ENCODE data around the gene RCBTB1.
"Not testable (repeated sequence)": the region's sequence is repeated elsewhere in the genome, so short reads cannot be mapped to it uniquely, and the experiment has no call there.

RCBTB1 gene

DNA sequence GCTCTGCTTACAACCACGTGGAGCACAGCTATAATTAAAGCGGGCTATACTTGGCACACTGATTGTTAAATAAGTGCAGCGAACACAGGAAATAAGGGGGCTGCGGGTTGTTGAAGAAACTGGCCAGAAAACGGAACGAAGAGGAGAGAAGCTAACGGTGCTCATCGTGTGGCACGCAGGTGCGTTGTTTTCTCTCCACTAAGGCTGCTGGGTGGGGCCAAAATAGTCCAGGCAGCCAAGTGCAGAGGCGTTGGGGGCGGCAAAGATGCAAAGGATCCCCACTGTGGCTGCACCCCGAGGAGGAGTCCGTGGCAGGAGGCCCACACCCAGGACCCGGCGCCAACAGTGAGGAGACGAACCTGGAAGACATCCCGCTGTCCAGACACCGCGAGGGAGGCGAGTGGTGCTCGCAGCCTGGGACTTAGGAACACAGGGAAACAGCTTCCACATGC lies 34.8 kb upstream of the RCBTB1 start:
- Histone ChIP-seq H3K27ac (ENCODE audit: low read length) (no peak overlapping the region), H3K4me3 (ENCODE audit: low read length) (no peak overlapping the region), H3K4me1 (ENCODE audit: insufficient read depth, low read length) (no peaks in the 10 kb centered on the region), H3K27me3 (ENCODE audit: insufficient read depth, low read length) (no peaks in the 10 kb centered on the region), H3K9me3 (ENCODE audit: insufficient read depth, low read depth, low read length) (no peaks in the 10 kb centered on the region), H3K9ac (ENCODE audit: low read depth, low read length) (no peak overlapping the region), H3K36me3 (ENCODE audit: insufficient read depth, low read depth, low read length) (no peaks in the 10 kb centered on the region)

DNA sequence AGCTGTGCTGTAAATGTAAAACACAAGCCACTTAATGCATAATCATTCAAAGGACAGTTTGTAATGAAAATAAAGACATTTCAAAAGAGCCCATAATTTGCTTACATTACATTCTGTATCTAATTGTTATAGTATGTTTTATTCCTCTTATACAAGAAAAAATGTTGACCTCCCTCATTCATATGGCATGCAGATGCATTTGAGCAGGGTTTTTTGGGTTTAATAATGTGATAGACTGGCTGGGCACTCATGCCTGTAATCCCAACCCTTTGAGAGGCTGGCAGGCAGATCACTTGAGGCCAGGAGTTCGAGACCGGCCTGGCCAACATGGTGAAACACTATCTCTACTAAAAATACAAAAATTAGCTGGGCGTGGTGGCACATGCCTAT lies 31.3 kb upstream of the RCBTB1 start:
- H3K27ac ChIP-seq (ENCODE audit: low read length), result no peak overlapping the region

DNA sequence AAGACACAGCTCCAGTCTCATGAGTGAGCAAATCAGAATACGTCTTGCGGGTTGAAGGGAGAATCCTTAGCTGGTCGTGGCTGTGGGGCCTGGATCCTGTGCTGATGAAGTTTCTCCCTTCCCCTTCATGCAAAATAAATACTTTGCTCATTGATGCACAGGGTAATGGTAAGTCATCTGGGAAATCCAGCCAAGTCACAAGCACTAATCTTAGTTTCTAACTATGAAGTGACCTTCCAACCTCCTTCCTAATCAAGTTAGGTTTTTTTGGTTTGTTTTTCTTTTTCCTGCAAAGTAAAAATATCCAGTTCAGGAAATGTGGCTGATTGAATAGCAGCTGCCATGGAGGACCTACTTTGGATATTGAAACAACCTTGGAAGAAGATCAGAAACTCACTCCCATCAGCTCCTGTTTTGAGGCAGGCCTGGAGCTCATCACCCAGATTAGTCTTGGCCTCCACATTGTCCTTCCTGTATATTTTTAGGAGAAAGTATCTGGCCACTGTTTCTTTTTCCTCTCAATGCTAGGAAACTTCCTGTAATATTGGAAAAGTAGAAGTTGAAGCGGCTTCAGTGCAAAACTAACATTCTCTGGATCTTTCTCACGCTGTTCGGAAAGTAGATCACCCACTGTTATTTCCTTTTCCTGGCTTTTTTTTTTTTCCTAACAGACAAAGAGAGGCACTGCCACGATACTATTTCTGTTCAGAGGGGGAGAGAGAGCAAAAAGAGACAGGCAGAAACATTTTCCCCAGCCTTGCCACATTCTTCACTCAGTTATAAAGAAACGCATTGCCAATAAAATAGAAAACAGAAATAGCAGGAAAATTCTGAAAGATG lies 30.7 kb upstream of the RCBTB1 start:
- H3K36me3 ChIP-seq (ENCODE audit: insufficient read depth, low read depth, low read length), result no peaks in the 10 kb centered on the region
- no peaks in the 10 kb centered on the region for H3K9me3 ChIP-seq (ENCODE audit: insufficient read depth, low read depth, low read length)
- H3K27me3 ChIP-seq (ENCODE audit: insufficient read depth, low read length), result no peaks in the 10 kb centered on the region
- no peaks in the 10 kb centered on the region for H3K4me1 ChIP-seq (ENCODE audit: insufficient read depth, low read length)
- H3K27ac ChIP-seq (ENCODE audit: low read length), result no peak overlapping the region
- no peak overlapping the region for H3K9ac ChIP-seq (ENCODE audit: low read depth, low read length)
- no peak overlapping the region for H3K4me3 ChIP-seq (ENCODE audit: low read length)

More for the DNA sequence above, 31.3 kb upstream of the RCBTB1 start:
- no peak overlapping the region for H3K4me3 ChIP-seq (ENCODE audit: low read length)
- no peaks in the 10 kb centered on the region for H3K4me1 ChIP-seq (ENCODE audit: insufficient read depth, low read length)
- H3K36me3 ChIP-seq (ENCODE audit: insufficient read depth, low read depth, low read length), result no peaks in the 10 kb centered on the region
- no peaks in the 10 kb centered on the region for H3K9me3 ChIP-seq (ENCODE audit: insufficient read depth, low read depth, low read length)
- H3K27me3 ChIP-seq (ENCODE audit: insufficient read depth, low read length), result no peaks in the 10 kb centered on the region
- H3K9ac ChIP-seq (ENCODE audit: low read depth, low read length), result no peak overlapping the region

DNA sequence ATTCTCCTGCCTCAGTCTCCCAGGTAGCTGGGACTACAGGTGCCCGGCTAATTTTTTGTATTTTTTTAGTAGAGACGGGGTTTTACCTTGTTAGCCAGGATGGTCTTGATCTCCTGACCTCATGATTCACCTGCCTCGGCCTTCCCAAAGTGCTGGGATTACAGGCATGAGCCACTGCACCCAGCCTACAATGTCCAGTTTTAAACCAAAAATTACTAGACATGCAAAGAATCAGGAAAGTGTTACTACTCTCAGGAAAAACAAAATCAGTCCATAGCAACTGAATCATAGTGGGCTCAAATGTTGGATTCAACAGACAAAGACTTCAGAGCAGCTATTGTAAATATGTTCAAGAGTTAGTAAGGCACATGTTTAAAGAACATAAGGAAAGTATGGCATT lies 26.7 kb upstream of the RCBTB1 start:
- not testable (repeated sequence) for H3K9me3 ChIP-seq (ENCODE audit: insufficient read depth, low read depth, low read length); H3K4me3 ChIP-seq (ENCODE audit: low read length); H3K4me1 ChIP-seq (ENCODE audit: insufficient read depth, low read length); H3K27ac ChIP-seq (ENCODE audit: low read length); H3K27me3 ChIP-seq (ENCODE audit: insufficient read depth, low read length); H3K9ac ChIP-seq (ENCODE audit: low read depth, low read length); H3K36me3 ChIP-seq (ENCODE audit: insufficient read depth, low read depth, low read length)

DNA sequence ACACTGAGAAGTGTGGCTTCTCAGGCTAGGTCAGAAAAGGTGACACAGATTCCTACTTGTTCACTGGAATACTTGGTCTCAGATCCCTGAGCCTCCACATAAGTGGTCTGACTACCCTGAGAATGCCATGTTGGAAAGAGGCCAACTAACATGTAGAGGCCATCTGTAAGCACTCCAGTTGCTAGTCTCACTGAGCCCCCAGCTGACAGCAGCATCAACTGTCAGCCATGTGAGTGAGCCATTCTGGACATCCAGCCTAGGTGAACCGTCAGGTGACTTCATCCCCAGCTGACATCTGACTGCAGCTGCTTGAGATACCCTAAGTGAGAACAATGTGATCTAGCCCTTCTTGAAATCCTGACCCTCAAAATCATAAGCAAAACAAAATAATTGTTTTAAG lies 24.8 kb upstream of the RCBTB1 start:
- no peak overlapping the region for H3K9ac ChIP-seq (ENCODE audit: low read depth, low read length)
- no peak overlapping the region for H3K27ac ChIP-seq (ENCODE audit: low read length)
- H3K27me3 ChIP-seq (ENCODE audit: insufficient read depth, low read length), result no peaks in the 10 kb centered on the region
- no peaks in the 10 kb centered on the region for H3K9me3 ChIP-seq (ENCODE audit: insufficient read depth, low read depth, low read length)
- H3K4me1 ChIP-seq (ENCODE audit: insufficient read depth, low read length), result no peaks in the 10 kb centered on the region
- H3K4me3 ChIP-seq (ENCODE audit: low read length), result no peak overlapping the region
- H3K36me3 ChIP-seq (ENCODE audit: insufficient read depth, low read depth, low read length), result no peaks in the 10 kb centered on the region

DNA sequence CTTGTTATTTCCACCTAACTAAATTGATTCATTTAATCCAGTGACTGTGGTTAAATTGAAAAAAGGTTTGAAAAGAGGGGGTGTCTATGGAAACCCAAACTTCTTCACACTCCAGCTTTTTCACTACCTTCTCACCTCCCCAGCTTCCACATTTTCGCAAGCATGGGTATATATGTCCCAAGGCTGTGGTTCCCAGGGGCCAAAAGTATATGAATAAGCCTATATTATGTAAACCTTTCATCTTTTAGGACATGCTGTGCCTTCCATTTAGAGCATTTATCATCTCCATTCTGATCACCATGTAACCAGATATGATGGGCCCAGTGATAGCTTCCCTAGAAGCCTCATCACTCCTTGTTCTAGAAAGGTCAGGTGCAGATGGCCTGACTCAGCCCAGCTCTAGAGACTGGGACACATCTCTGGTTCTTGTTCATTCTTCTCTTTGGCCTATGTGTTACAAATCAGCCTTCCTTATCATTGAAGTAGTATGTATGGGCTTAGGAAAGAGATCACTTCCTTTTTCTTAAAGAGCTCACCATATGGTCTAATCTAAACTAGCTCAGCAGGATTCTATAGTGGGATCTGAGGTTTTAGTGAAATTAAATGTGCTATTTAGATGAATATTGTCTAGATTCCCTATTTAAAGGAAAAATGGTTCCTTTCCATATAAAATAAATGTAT lies 23.4 kb upstream of the RCBTB1 start:
- no peaks in the 10 kb centered on the region for H3K4me1 ChIP-seq (ENCODE audit: insufficient read depth, low read length)
- H3K9me3 ChIP-seq (ENCODE audit: insufficient read depth, low read depth, low read length), result no peaks in the 10 kb centered on the region
- no peak overlapping the region for H3K9ac ChIP-seq (ENCODE audit: low read depth, low read length)
- no peak overlapping the region for H3K27ac ChIP-seq (ENCODE audit: low read length)
- H3K4me3 ChIP-seq (ENCODE audit: low read length), result no peak overlapping the region
- no peaks in the 10 kb centered on the region for H3K27me3 ChIP-seq (ENCODE audit: insufficient read depth, low read length)
- no peaks in the 10 kb centered on the region for H3K36me3 ChIP-seq (ENCODE audit: insufficient read depth, low read depth, low read length)

DNA sequence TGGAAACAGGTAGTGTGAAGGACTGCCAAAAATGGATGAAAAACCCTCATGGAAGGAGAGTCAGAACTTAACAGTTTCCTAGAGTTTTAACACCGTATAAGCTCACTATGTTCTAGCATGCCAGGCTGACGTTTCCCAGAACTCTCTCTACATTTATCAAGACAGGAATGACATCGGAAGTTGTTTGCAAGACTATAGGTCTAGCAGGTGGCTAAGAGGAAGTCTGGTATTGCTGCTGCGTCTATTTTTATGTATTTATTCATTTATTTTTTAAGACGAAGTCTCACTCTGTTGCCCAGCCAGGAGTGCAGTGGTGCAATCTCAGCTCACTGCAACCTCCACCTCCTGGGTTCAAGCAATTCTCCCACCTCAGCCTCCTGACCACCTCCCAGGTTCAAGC lies 22.4 kb upstream of the RCBTB1 start:
- no peaks in the 10 kb centered on the region for H3K4me1 ChIP-seq (ENCODE audit: insufficient read depth, low read length)
- no peak overlapping the region for H3K4me3 ChIP-seq (ENCODE audit: low read length)
- no peaks in the 10 kb centered on the region for H3K27me3 ChIP-seq (ENCODE audit: insufficient read depth, low read length)
- H3K36me3 ChIP-seq (ENCODE audit: insufficient read depth, low read depth, low read length), result no peaks in the 10 kb centered on the region
- H3K9me3 ChIP-seq (ENCODE audit: insufficient read depth, low read depth, low read length), result no peaks in the 10 kb centered on the region
- no peak overlapping the region for H3K9ac ChIP-seq (ENCODE audit: low read depth, low read length)
- no peak overlapping the region for H3K27ac ChIP-seq (ENCODE audit: low read length)

DNA sequence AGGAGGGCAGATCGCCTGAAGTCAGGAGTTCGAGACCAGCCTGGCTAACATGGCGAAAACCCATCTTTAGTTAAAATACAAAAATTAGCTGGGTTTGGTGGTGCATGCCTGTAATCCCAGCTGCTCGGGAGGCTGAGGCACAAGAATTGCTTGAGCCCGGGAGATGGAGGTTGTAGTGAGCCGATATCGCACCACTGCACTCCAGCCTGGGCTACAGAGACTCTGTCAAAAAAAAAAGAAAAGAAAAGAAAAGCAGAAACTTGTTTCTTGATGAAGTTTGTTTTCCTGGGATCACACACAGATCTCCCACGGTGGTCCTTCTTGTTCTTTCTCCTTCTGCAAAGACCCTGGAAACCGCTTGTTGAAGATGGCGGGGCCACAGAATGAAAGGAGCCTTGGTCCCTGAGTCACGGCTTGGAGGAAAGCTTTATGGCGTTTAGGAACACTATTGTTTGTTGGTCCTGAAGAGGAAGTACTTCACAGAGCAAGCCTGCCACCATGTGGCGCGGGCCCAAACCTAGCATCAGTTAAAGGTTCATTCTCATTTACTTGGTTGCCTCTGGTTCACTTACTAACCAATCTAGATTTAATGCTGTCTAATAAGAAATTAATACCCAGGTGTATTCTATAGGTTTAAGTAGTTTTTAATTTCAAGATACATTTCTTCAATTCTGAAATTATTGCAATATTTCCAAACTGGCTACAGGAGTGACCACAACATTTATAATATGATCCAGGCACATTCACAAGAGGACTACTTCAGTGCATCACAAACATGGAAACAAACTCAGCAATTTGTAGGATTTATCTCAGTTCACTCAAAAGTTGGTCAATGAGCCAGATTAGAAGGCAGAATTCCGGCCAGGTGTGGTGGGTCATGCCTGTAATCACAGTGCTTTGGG lies 21.6 kb upstream of the RCBTB1 start:
- Histone ChIP-seq H3K27ac (ENCODE audit: low read length) (no peak overlapping the region), H3K9me3 (ENCODE audit: insufficient read depth, low read depth, low read length) (no peaks in the 10 kb centered on the region), H3K4me3 (ENCODE audit: low read length) (peak overlapping the region; percentile 21; the same call in 1 of the 2 replicates), H3K4me1 (ENCODE audit: insufficient read depth, low read length) (no peaks in the 10 kb centered on the region), H3K27me3 (ENCODE audit: insufficient read depth, low read length) (no peaks in the 10 kb centered on the region), H3K9ac (ENCODE audit: low read depth, low read length) (peak overlapping the region; percentile 51; the same call in 1 of the 2 replicates), H3K36me3 (ENCODE audit: insufficient read depth, low read depth, low read length) (no peaks in the 10 kb centered on the region)

DNA sequence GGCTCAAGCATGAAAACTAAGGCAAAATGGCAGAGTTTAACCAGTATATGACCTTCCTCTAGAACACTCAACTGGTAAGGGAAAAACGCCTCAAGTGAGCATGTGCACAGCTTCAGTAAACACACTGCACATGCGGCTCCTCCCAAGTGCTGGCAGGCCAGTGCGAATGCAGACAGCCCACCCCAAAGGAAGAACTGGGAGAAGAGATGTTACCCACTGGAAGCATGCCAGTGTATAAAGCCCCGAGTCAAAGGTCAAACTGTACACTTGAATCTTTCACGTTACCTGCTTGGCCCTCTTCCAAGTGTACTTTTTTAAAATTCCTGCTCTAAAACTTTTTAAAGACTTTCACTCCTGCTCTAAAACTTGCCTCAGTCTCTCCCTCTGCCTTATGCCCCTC lies 19.2 kb upstream of the RCBTB1 start:
- Histone ChIP-seq H3K36me3 (ENCODE audit: insufficient read depth, low read depth, low read length) (no peaks in the 10 kb centered on the region), H3K27me3 (ENCODE audit: insufficient read depth, low read length) (no peaks in the 10 kb centered on the region), H3K9ac (ENCODE audit: low read depth, low read length) (no peak overlapping the region), H3K4me1 (ENCODE audit: insufficient read depth, low read length) (no peaks in the 10 kb centered on the region), H3K9me3 (ENCODE audit: insufficient read depth, low read depth, low read length) (no peaks in the 10 kb centered on the region), H3K27ac (ENCODE audit: low read length) (no peak overlapping the region), H3K4me3 (ENCODE audit: low read length) (no peak overlapping the region)

DNA sequence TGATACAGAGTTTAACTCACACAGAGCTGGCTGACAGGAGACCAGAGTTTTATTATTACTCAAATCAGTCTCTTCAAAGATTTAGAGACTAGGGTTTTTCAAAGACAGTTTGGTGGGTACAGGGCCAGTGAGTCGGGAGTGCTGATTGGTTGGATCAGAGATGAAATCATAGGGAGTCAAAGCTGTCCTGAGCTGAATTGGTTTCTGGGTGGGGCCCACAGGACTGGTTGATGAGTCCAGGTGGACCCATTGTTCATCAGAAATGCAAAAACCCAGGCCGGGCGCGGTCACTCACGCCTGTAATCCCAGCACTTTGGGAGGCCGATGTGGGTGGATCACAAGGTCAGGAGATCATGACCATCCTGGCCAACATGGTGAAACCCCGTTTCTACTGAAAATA lies 17.3 kb upstream of the RCBTB1 start:
- not testable (repeated sequence) for H3K4me1 ChIP-seq (ENCODE audit: insufficient read depth, low read length); H3K9me3 ChIP-seq (ENCODE audit: insufficient read depth, low read depth, low read length); H3K4me3 ChIP-seq (ENCODE audit: low read length); H3K27me3 ChIP-seq (ENCODE audit: insufficient read depth, low read length); H3K36me3 ChIP-seq (ENCODE audit: insufficient read depth, low read depth, low read length); H3K27ac ChIP-seq (ENCODE audit: low read length); H3K9ac ChIP-seq (ENCODE audit: low read depth, low read length)

DNA sequence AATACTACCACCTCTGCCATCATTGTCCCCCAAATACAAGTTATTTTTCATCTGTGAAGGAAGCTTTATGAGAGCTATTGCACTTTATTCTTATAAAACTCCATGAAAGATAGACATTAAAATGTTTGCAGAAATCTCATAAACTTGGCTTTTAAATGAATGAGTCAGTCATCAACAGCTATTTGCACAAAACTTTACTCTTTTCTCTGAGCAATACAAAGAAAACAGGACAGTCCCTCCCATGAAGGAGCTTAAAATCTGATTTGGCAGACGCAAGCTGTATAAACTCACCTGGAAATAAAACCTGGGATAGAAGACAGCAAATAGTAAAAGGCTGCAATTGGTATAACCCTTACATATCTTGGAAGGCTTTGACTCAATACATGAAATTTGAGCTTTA lies 16.6 kb upstream of the RCBTB1 start:
- H3K9ac ChIP-seq (ENCODE audit: low read depth, low read length), result no peak overlapping the region
- no peaks in the 10 kb centered on the region for H3K9me3 ChIP-seq (ENCODE audit: insufficient read depth, low read depth, low read length)
- H3K4me3 ChIP-seq (ENCODE audit: low read length), result no peak overlapping the region
- no peak overlapping the region for H3K27ac ChIP-seq (ENCODE audit: low read length)
- no peaks in the 10 kb centered on the region for H3K27me3 ChIP-seq (ENCODE audit: insufficient read depth, low read length)
- H3K36me3 ChIP-seq (ENCODE audit: insufficient read depth, low read depth, low read length), result no peaks in the 10 kb centered on the region
- H3K4me1 ChIP-seq (ENCODE audit: insufficient read depth, low read length), result no peaks in the 10 kb centered on the region
